Activated CD8-positive, alpha-beta memory T cell treated with anti-CD3 and anti-CD28 coated beads, Interleukin-2, amount 50 U/mL, for 4 hours (primary cell): ENCODE results near the gene NCOA7.

Experiments used
- DNase-seq: peaks from one replicate; pipeline ENCODE4 v3.0.0-alpha.2; 2020

Gene NCOA7

GRCh38 chr6:125815080-125815910 lies 24.5 kb downstream of the NCOA7 start:
- no peak for DNase-seq

GRCh38 chr6:125816828-125817280 lies 26.1 kb downstream of the NCOA7 start:
- no peak for DNase-seq

GRCh38 chr6:125818225-125818657 lies 27.5 kb downstream of the NCOA7 start:
- no peak for DNase-seq

GRCh38 chr6:125818772-125819260 lies 28.1 kb downstream of the NCOA7 start:
- no peak for DNase-seq

- DNase-seq, result no peak
Observed at GRCh38 chr6:125819535-125820326, 29.0 kb downstream of the NCOA7 start.

- DNase-seq, result no peak
Observed at GRCh38 chr6:125821825-125822281, 31.1 kb downstream of the NCOA7 start.

- DNase-seq, result no peak
Observed at GRCh38 chr6:125823180-125823579, 32.4 kb downstream of the NCOA7 start.

GRCh38 chr6:125824946-125825771 lies 34.4 kb downstream of the NCOA7 start:
- DNase-seq, result no peak

GRCh38 chr6:125826695-125827463 lies 36.1 kb downstream of the NCOA7 start:
- no peak for DNase-seq

GRCh38 chr6:125827788-125828320 lies 37.1 kb downstream of the NCOA7 start:
- DNase-seq, result no peak

- no peak for DNase-seq
Observed at GRCh38 chr6:125828476-125829039, 37.8 kb downstream of the NCOA7 start.

GRCh38 chr6:125829433-125829832 lies 38.7 kb downstream of the NCOA7 start:
- DNase-seq, result no peak

GRCh38 chr6:125831659-125832058 lies 40.9 kb downstream of the NCOA7 start:
- DNase-seq, result no peak

- DNase-seq, result no peak
Observed at GRCh38 chr6:125832391-125833117, 41.8 kb downstream of the NCOA7 start.

GRCh38 chr6:125834348-125834747 lies 43.6 kb downstream of the NCOA7 start:
- no peak for DNase-seq

GRCh38 chr6:125835221-125835744 lies 44.5 kb downstream of the NCOA7 start:
- DNase-seq, result no peak

GRCh38 chr6:125836466-125836865 lies 45.7 kb downstream of the NCOA7 start:
- DNase-seq, result no peak

GRCh38 chr6:125839471-125839870 lies 48.7 kb downstream of the NCOA7 start:
- DNase-seq, result no peak

GRCh38 chr6:125839879-125840278 lies 49.1 kb downstream of the NCOA7 start:
- no peak for DNase-seq

GRCh38 chr6:125841356-125842090 lies 50.8 kb downstream of the NCOA7 start:
- no peak for DNase-seq
